Measurements from ENCODE around the gene RPL29. TPM values are rescaled to one million over a fixed set of nuclear protein-coding genes. Genes with fewer than 3 reads are reported as not detected.

The RPL29 gene
- total RNA-seq, 4 donors from 2014 or later: 1,428 to 2,708 (median 2,246) TPM

- Histone ChIP-seq H3K9me3 (no peaks in the 10 kb centered on the region), H3K27me3 (no peaks in the 10 kb centered on the region), H3K4me3 (peak within 1 kb of the TSS; percentile 91), H3K27ac (peak within 1 kb of the TSS; percentile 92), H3K36me3 (no peaks in the 10 kb centered on the region), H3K4me1 (peaks cover 55% of the 10 kb centered on the region)
- TF ChIP-seq POLR2A (IDR thresholded peaks at IDR 0.05) (peak in 1 of 2 donors; percentile 42), POLR2AphosphoS5 (IDR thresholded peaks at IDR 0.05) (no peak)
- DNase-seq (ENCODE audit: low spot score in 2 of 2): no peak
- 1% methylated on average over 19 of the region's 90 CpGs for WGBS
Observed at GRCh38 chr3:51967384-51968169, 28.1 kb downstream of the RPL29 start, which contains the start of gene PCBP4. PCBP4 (minus strand) TSS chr3:51967454; CDS start chr3:51961240, 6,214 bp downstream.

DNA sequence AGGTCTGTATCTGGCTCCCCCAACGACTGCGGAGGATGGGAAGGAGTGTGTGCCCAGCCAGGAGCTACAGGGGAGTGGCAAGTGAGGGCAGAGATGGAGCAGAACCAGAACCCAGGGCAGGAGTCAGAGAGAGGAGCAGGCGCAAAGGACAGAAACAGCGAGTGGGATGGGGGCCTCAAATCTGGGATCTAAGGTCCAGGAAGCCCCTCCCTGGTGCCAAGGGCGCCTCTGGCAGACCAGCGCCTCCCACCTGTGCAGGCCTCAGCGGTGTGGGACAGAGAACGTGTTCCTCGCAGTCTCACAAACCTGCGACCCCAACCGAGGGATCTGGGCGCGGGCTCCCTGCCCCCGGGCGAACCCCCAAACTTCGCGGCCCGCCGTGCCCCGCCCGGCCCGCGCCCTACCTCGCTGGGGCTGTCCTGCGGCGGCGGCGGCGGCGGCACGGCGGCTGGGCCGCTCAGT lies 28.7 kb downstream of the RPL29 start:
- TF ChIP-seq POLR2A (IDR thresholded peaks at IDR 0.05) (no peak), CTCF (IDR thresholded peaks at IDR 0.05) (no peak), EP300 (IDR thresholded peaks at IDR 0.05) (no peak), POLR2AphosphoS5 (IDR thresholded peaks at IDR 0.05) (no peak)
- 25% methylated on average over 2 of the region's 33 CpGs for WGBS

DNA sequence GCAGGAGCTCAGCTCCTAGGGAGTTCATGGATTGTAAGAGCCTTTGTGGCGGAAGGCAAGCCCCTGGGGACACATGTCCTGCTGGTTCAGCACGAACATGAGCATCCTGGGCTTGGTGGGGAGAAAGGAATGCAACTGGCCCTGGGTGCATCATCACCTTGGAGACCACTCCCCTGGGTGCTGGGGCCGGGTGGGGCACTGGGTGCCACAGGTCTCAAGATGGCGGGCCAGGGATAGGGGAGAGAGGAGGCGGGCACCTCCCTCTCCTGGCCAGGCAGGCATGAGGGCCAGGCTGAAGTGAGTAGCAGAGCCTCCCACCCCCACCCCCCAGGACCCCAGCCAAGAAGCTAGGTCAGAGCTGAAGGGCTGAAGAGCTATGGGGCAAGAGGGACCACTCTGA lies 29.2 kb downstream of the RPL29 start:
- 72% methylated on average over 5 of the region's 5 CpGs for WGBS
- peaks cover 53% of the 10 kb centered on the region for H3K4me1 ChIP-seq
- peak overlapping the region; percentile 91 for H3K4me3 ChIP-seq
- no peak for DNase-seq (ENCODE audit: low spot score in 2 of 2)
- no peaks in the 10 kb centered on the region for H3K9me3 ChIP-seq
- TF ChIP-seq EP300 (IDR thresholded peaks at IDR 0.05) (no peak), POLR2A (IDR thresholded peaks at IDR 0.05) (no peak), POLR2AphosphoS5 (IDR thresholded peaks at IDR 0.05) (no peak), CTCF (IDR thresholded peaks at IDR 0.05) (no peak)
- H3K36me3 ChIP-seq: no peaks in the 10 kb centered on the region
- H3K27me3 ChIP-seq: no peaks in the 10 kb centered on the region
- H3K27ac ChIP-seq: peak overlapping the region; percentile 92

More for the DNA sequence above, 28.7 kb downstream of the RPL29 start:
- Histone ChIP-seq H3K4me3 (peak overlapping the region; percentile 91), H3K4me1 (peaks cover 53% of the 10 kb centered on the region), H3K27ac (peak overlapping the region; percentile 92), H3K9me3 (no peaks in the 10 kb centered on the region), H3K36me3 (no peaks in the 10 kb centered on the region), H3K27me3 (no peaks in the 10 kb centered on the region)
- DNase-seq (ENCODE audit: low spot score in 2 of 2): no peak

DNA sequence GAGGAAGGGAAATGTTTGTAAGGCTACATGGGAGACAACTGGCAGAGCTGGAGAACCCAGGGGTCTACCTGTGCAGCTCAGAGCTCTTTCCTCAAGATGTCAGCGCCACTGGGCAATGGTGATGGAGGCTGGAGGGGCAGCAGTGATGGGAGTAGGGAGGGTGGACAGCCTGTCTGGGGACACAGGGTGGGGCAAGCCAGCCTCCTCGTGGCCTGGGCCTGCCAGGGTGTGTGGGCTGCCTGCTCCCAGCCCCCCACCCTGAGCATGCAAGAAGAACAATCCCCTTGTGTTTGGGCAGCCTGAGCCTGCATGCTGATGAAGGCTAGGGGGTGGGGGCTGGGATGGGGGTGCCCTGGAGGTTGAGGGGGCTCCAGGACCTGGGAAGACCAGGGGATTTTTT lies 29.7 kb downstream of the RPL29 start:
- Histone ChIP-seq H3K36me3 (peaks cover 2% of the 10 kb centered on the region), H3K4me3 (no peak overlapping the region), H3K27me3 (no peaks in the 10 kb centered on the region), H3K27ac (no peak overlapping the region), H3K9me3 (no peaks in the 10 kb centered on the region), H3K4me1 (peaks cover 49% of the 10 kb centered on the region)
- TF ChIP-seq POLR2A (IDR thresholded peaks at IDR 0.05) (no peak), POLR2AphosphoS5 (IDR thresholded peaks at IDR 0.05) (no peak), CTCF (IDR thresholded peaks at IDR 0.05) (no peak), EP300 (IDR thresholded peaks at IDR 0.05) (no peak)
- WGBS: 52% methylated on average over 2 of the region's 2 CpGs
- no peak for DNase-seq (ENCODE audit: low spot score in 2 of 2)

GRCh38 chr3:51964521-51964920 lies 31.2 kb downstream of the RPL29 start:
- no peak overlapping the region for H3K4me3 ChIP-seq
- no peak for DNase-seq (ENCODE audit: low spot score in 2 of 2)
- TF ChIP-seq EP300 (IDR thresholded peaks at IDR 0.05) (no peak), POLR2AphosphoS5 (IDR thresholded peaks at IDR 0.05) (no peak), CTCF (IDR thresholded peaks at IDR 0.05) (no peak), POLR2A (IDR thresholded peaks at IDR 0.05) (no peak)
- WGBS: no CpG with 5 or more reads among the region's 4 CpGs
- H3K4me1 ChIP-seq: peaks cover 38% of the 10 kb centered on the region
- H3K36me3 ChIP-seq: peaks cover 13% of the 10 kb centered on the region
- no peak overlapping the region for H3K27ac ChIP-seq
- no peaks in the 10 kb centered on the region for H3K27me3 ChIP-seq
- H3K9me3 ChIP-seq: no peaks in the 10 kb centered on the region

Measured in suprapubic skin (tissue), 4 donors.